HG03442 (cell line): Measurements from ENCODE around the gene CREBRF.
"Not testable (repeated sequence)": the region's sequence is repeated elsewhere in the genome, so short reads cannot be mapped to it uniquely, and the experiment has no call there.

Experiments
- ATAC-seq: cut with Tn5 transposase; IDR thresholded peaks from one replicate; pipeline ENCODE4 v1.9.1; 2021; ENCODE audit warnings: mild to moderate bottlenecking, moderate library complexity; ENCODE audit not compliant: unreplicated experiment

The CREBRF gene

GRCh38 chr5:173055983-173056782, at the start of gene CREBRF:
Gene CREBRF, plus strand, starts transcription at chr5:173056352. Its CDS starts 24,424 bp downstream, at chr5:173080776.
- peak; percentile 65 for ATAC-seq

- no peak for ATAC-seq
These were observed 46.1 kb upstream of the CREBRF start for GRCh38 chr5:173010021-173010420.

GRCh38 chr5:173010547-173011464, 45.3 kb upstream of the CREBRF start:
- ATAC-seq: no peak

- ATAC-seq: no peak
These were observed 44.6 kb upstream of the CREBRF start for GRCh38 chr5:173011566-173011965.

- no peak for ATAC-seq
These were observed 43.3 kb upstream of the CREBRF start for GRCh38 chr5:173012882-173013281.

GRCh38 chr5:173014671-173015070, 41.5 kb upstream of the CREBRF start:
- no peak for ATAC-seq

GRCh38 chr5:173015192-173015591, 41.0 kb upstream of the CREBRF start:
- ATAC-seq: no peak

- no peak for ATAC-seq
These were observed 40.3 kb upstream of the CREBRF start for GRCh38 chr5:173015598-173016455.

GRCh38 chr5:173016598-173017046, 39.5 kb upstream of the CREBRF start:
- ATAC-seq: no peak

GRCh38 chr5:173017087-173017486, 39.1 kb upstream of the CREBRF start:
- not testable (repeated sequence) for ATAC-seq

GRCh38 chr5:173018358-173018757, 37.8 kb upstream of the CREBRF start:
- no peak for ATAC-seq

GRCh38 chr5:173020154-173020581, 36.0 kb upstream of the CREBRF start:
- no peak for ATAC-seq

GRCh38 chr5:173020643-173021042, 35.5 kb upstream of the CREBRF start:
- ATAC-seq: no peak

GRCh38 chr5:173025651-173026050, 30.5 kb upstream of the CREBRF start:
- no peak for ATAC-seq

GRCh38 chr5:173027905-173028304, 28.2 kb upstream of the CREBRF start:
- ATAC-seq: no peak

- no peak for ATAC-seq
These were observed 27.3 kb upstream of the CREBRF start for GRCh38 chr5:173028811-173029327.

GRCh38 chr5:173029499-173029921, 26.6 kb upstream of the CREBRF start:
- ATAC-seq: no peak

- not testable (repeated sequence) for ATAC-seq
These were observed 24.1 kb upstream of the CREBRF start for GRCh38 chr5:173032096-173032495.

- no peak for ATAC-seq
These were observed 23.4 kb upstream of the CREBRF start for GRCh38 chr5:173032730-173033129.

- ATAC-seq: no peak
These were observed 22.2 kb upstream of the CREBRF start for GRCh38 chr5:173033923-173034322.
